ENCODE results near the gene PAQR8.

DNA sequence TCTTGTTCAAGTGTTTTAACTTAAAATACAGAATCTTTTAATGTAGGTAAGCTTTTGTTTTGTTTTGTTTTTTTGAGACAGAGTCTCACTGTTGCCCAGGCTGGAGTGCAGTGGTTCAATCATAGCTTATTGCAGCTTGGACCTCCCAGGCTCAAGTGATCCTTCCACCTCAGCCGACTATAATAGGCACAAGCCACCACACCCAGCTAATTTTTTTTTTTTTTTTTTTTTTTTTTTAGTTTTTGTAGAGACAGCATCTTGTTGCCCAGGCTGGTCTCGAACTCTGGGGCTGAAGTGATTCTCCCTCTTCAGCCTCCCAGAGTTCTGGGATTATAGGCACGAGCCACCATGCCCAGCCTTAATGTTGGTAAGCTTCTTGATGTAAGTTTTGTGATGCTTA, 61.5 kb downstream of the PAQR8 start:
- TF ChIP-seq CTCF (IDR thresholded peaks at IDR 0.05) (no peak), POLR2AphosphoS5 (IDR thresholded peaks at IDR 0.05; ENCODE audit: low read depth, low read length) (no peak), TCF7L2 (IDR thresholded peaks at IDR 0.05; ENCODE audit: low read depth, low read length) (no peak), SIN3A (IDR thresholded peaks at IDR 0.05; ENCODE audit: borderline replicate concordance, insufficient read depth, low read depth, low read length) (no peak)
- TF ChIP-seq, protein P1, sequence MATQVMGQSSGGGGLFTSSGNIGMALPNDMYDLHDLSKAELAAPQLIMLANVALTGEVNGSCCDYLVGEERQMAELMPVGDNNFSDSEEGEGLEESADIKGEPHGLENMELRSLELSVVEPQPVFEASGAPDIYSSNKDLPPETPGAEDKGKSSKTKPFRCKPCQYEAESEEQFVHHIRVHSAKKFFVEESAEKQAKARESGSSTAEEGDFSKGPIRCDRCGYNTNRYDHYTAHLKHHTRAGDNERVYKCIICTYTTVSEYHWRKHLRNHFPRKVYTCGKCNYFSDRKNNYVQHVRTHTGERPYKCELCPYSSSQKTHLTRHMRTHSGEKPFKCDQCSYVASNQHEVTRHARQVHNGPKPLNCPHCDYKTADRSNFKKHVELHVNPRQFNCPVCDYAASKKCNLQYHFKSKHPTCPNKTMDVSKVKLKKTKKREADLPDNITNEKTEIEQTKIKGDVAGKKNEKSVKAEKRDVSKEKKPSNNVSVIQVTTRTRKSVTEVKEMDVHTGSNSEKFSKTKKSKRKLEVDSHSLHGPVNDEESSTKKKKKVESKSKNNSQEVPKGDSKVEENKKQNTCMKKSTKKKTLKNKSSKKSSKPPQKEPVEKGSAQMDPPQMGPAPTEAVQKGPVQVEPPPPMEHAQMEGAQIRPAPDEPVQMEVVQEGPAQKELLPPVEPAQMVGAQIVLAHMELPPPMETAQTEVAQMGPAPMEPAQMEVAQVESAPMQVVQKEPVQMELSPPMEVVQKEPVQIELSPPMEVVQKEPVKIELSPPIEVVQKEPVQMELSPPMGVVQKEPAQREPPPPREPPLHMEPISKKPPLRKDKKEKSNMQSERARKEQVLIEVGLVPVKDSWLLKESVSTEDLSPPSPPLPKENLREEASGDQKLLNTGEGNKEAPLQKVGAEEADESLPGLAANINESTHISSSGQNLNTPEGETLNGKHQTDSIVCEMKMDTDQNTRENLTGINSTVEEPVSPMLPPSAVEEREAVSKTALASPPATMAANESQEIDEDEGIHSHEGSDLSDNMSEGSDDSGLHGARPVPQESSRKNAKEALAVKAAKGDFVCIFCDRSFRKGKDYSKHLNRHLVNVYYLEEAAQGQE (IDR thresholded peaks at IDR 0.05; ENCODE audit: insufficient read depth in 1 of 2, low read depth in 2 of 2, low read length in 1 of 2) = no peak

All from Panc1 (cell line).